GM12878 (cell line): Measurements from ENCODE around the gene CPHXL2. TPM values are rescaled to one million over a fixed set of nuclear protein-coding genes. Genes with fewer than 3 reads are reported as not detected.

ENCODE experiments used
- ATAC-seq: fragments of 200-7000 bp; cut with Tn5 transposase; 3 replicates; pipeline ENCODE4 v1.9.1; 2020; ENCODE audit warnings: mild to moderate bottlenecking, moderate library complexity
- BruUV-seq: library from RNA; stranded (reverse); fragments of 400-500 nt; replicated peaks from 2 replicates; lab custom pipeline; 2021; lab: Mats Ljungman, UMichigan
- CTCF ChIA-PET: fragments of 300-600 bp; sonication (Branson Sonifier 250); formaldehyde crosslinking; extraction: SDS; loops from one replicate; lab custom pipeline; 2021; ENCODE audit warnings: inconsistent platforms; lab: Yijun Ruan, JAX
- POLR2A ChIA-PET: fragments of 350-600 bp; formaldehyde crosslinking; extraction: SDS; loops from one replicate; lab custom pipeline; 2021; ENCODE audit warnings: inconsistent platforms; lab: Charles Lee
- RAD21 ChIA-PET: fragments of 300-600 bp; sonication (Branson Sonifier 250); formaldehyde crosslinking; loops from one replicate; lab custom pipeline; 2023; ENCODE audit warnings: antibody characterized with exemption; ENCODE audit not compliant: unreplicated experiment; lab: Charles Lee
- SMC1A ChIA-PET: fragments of 300-600 bp; sonication (Branson Sonifier 250); formaldehyde crosslinking; loops from one replicate; lab custom pipeline; 2023; ENCODE audit not compliant: unreplicated experiment, uncharacterized antibody; lab: Charles Lee
- DNase-seq: peaks from one replicate; pipeline ENCODE4 v3.0.0-alpha.2; 2011; ENCODE audit warnings: low read depth, low spot score
- FAIRE-seq: peaks from 3 replicates; lab custom pipeline; 2011; peaks lifted over from hg19 to GRCh38; lab: Jason Lieb, UNC
- H2AFZ ChIP-seq: 2 replicates; pipeline ENCODE4 v1.6.0; 2011; ENCODE audit warnings: low read depth, low read length, control low read depth; ENCODE audit not compliant: control insufficient read depth
- H3K27ac ChIP-seq: 2 replicates; pipeline ENCODE4 v1.5.1; 2011; ENCODE audit warnings: control low read depth; ENCODE audit not compliant: control insufficient read depth, insufficient read depth
- H3K27me3 ChIP-seq, 2 experiments: replicated peaks in 1 of 2; 2 replicates each; pipeline versions ENCODE4 v1.6.0 to v1.6.1; 2011; ENCODE audit warnings: low read length in 1 of 2; ENCODE audit not compliant: control insufficient read depth in 2 of 2, insufficient read depth in 2 of 2
- H3K36me3 ChIP-seq, 2 experiments: 2 replicates each; pipeline ENCODE4 v1.5.1; 2011; ENCODE audit warnings: low read length in 1 of 2; ENCODE audit not compliant: control insufficient read depth in 2 of 2, insufficient read depth in 2 of 2
- H3K4me1 ChIP-seq: 2 replicates; pipeline ENCODE4 v1.6.1; 2011; ENCODE audit warnings: mild to moderate bottlenecking, low read length, moderate library complexity, mixed read lengths; ENCODE audit not compliant: control insufficient read depth, insufficient read depth
- H3K4me2 ChIP-seq: 2 replicates; pipeline ENCODE4 v1.6.0; 2011; ENCODE audit warnings: control low read depth; ENCODE audit not compliant: control insufficient read depth, insufficient read depth
- H3K4me3 ChIP-seq: fragments of 200-600 bp; sonication (generic); 2 replicates; pipeline ENCODE4 v1.5.1; 2016
- H3K79me2 ChIP-seq: 2 replicates; pipeline ENCODE4 v1.6.0; 2011; ENCODE audit warnings: low read length; ENCODE audit not compliant: control insufficient read depth, insufficient read depth
- H3K9ac ChIP-seq: 2 replicates; pipeline ENCODE4 v1.8.0; 2011; ENCODE audit warnings: low read length, control low read depth, mixed read lengths; ENCODE audit not compliant: control insufficient read depth, insufficient read depth
- H3K9me3 ChIP-seq: replicated peaks from 3 replicates; pipeline ENCODE4 v1.5.1; 2011; ENCODE audit warnings: mild to moderate bottlenecking, low read length; ENCODE audit not compliant: control insufficient read depth, insufficient read depth
- H4K20me1 ChIP-seq: 2 replicates; pipeline ENCODE4 v1.6.0; 2011; ENCODE audit not compliant: control insufficient read depth, insufficient read depth
- ATF7 ChIP-seq: fragments of 450-650 bp; IDR thresholded peaks from 2 replicates; pipeline ENCODE4 v1.6.1; 2016; ENCODE audit warnings: low read depth, mild to moderate bottlenecking
- BHLHE40 ChIP-seq, 2 experiments: fragments of 450-650 bp in 1 of 2; IDR thresholded peaks; 2 replicates each; pipeline ENCODE4 v1.6.1; 2011 to 2017; ENCODE audit warnings: low read depth in 2 of 2, borderline replicate concordance in 1 of 2, improper control_type of control experiment in 1 of 2, low read length in 1 of 2, mild to moderate bottlenecking in 1 of 2
- CBFB ChIP-seq: IDR thresholded peaks from 2 replicates; pipeline ENCODE4 v1.6.1; 2016; ENCODE audit warnings: antibody characterized with exemption, low read depth
- GABPA ChIP-seq: IDR thresholded peaks from 2 replicates; pipeline ENCODE4 v1.6.1; 2014; ENCODE audit warnings: antibody characterized with exemption, low read depth, mild to moderate bottlenecking, inconsistent platforms
- HDAC6 ChIP-seq: fragments of 200-600 bp; sonication (generic); IDR thresholded peaks from one replicate; pipeline ENCODE4 v1.8.0; 2017; ENCODE audit warnings: antibody characterized with exemption; ENCODE audit not compliant: unreplicated experiment
- RBBP5 ChIP-seq: fragments of 200-600 bp; sonication (generic); conservative IDR thresholded peaks from 2 replicates; pipeline ENCODE4 v1.6.1; 2016
- RCOR1 ChIP-seq: conservative IDR thresholded peaks from 2 replicates; pipeline ENCODE4 v1.6.1; 2012; ENCODE audit warnings: low read depth, low read length, improper control_type of control experiment
- RUNX3 ChIP-seq: IDR thresholded peaks from 2 replicates; pipeline ENCODE4 v1.6.1; 2012; ENCODE audit warnings: low read length, inconsistent platforms
- SUZ12 ChIP-seq: fragments of 200-600 bp; sonication (generic); IDR thresholded peaks from one replicate; pipeline ENCODE4 v1.6.1; 2018; ENCODE audit warnings: antibody characterized with exemption, mild to moderate bottlenecking; ENCODE audit not compliant: unreplicated experiment
- TCF3 ChIP-seq: IDR thresholded peaks from 2 replicates; pipeline ENCODE4 v1.6.1; 2012; ENCODE audit warnings: low read depth, mild to moderate bottlenecking, low read length, borderline replicate concordance; ENCODE audit not compliant: insufficient read depth
- WGBS: methylation state at CpG from one replicate; pipeline ENCODE4 v1.1.6; 2016; ENCODE audit warnings: low lambda C conversion rate; ENCODE audit not compliant: insufficient replicate concordance, insufficient coverage; ENCODE audit errors: missing lambda C conversion rate; 5-methylcytosine and 5-hydroxymethylcytosine counted together
- in situ Hi-C: fragments of 300-500 bp; cut with MboI; formaldehyde crosslinking; loops from 9 replicates; pipeline ENCODE4 v1.14.3; 2018; ENCODE audit warnings: mixed read lengths
- intact Hi-C: fragments of 100-400 bp; cut with micrococcal nuclease; formaldehyde crosslinking; loops from one replicate; pipeline ENCODE4 v1.14.2; 2022; ENCODE audit not compliant: unreplicated experiment
- polyA plus RNA-seq, 11 experiments: library from polyadenylated mRNA; depleted of rRNA in 4 of 11; unstranded in 6 of 11; stranded (reverse) in 5 of 11; fragments of >200 nt; fragmentation: Nextera tagmentation in 4 of 11; fragmentation: Illumina TruSeq in 1 of 11; extraction: Ambion mirVana in 4 of 11; extraction: Trizol in 1 of 11; gene quantifications; 1 replicate in 1 of 11; 2 replicates in 10 of 11; pipeline versions ENCODE4 v1.2.1 to v1.2.3, GENCODE V29; 2011 to 2016; ENCODE audit warnings: inconsistent platforms in 2 of 11, missing spikeins in 2 of 11, low read depth in 1 of 11
- total RNA-seq, 4 experiments: library from RNA; depleted of rRNA in 3 of 4; stranded (reverse); fragments of >200 nt in 3 of 4; fragmentation: Illumina TruSeq in 1 of 4; extraction: Trizol in 1 of 4; gene quantifications; 2 replicates each; pipeline versions ENCODE4 v1.2.1 to v1.2.3, GENCODE V29; 2013 to 2021
- TF ChIP-seq, protein P1 (sequence below): fragments of 450-650 bp; IDR thresholded peaks from 2 replicates; pipeline ENCODE4 v1.6.1; 2017; ENCODE audit warnings: low read depth, mild to moderate bottlenecking, moderate library complexity
- TF ChIP-seq, protein P2 (sequence below): fragments of 150-350 bp; IDR thresholded peaks from 2 replicates; pipeline ENCODE4 v1.6.1; 2016; ENCODE audit warnings: low read depth, low read length

Gene CPHXL2
- total and polyA plus RNA-seq, 10 of the 15 experiments (the other 5 are each of a cell fraction or from before 2014, with no cell fraction given): not detected

DNA sequence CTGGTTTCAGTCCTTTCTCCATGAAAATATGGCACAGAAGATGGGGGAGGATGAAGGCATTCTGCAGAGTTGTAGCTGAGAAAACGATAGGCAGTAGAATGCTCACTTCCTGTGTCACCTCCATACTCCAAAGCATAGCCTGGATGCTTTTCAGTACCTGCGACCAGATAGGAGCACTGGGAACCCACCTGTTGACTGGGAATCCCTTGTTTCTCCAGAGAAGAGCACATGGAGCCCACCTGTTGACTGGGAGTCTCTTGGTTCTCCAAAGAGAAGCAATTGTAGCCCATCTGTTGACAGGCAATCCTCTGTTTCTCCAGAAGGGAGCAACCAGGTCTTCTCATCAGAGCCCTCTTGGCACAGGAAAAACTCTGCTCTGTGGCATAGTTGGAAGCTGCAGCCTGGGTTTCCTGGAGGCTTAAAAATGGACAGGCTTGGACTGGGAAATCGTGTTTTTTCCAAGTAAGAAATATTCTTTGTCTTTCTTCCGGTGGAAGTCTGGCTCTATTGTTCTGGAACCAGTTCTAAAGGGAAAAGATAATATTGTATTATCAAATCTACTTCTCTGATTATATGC lies 16.0 kb downstream of the CPHXL2 start:
- SMC1A ChIA-PET: no interaction called here
- no peak overlapping the region for H3K9ac ChIP-seq
- FAIRE-seq (no peak), ATAC-seq (no peak)
- CTCF ChIA-PET: interaction anchor here (1.2 kb wide), 2 partner anchors 11 to 12 kb away, joined by 3 read pairs; no protein-coding TSS in a partner anchor
- no peaks in the 10 kb centered on the region for H3K4me1 ChIP-seq
- H3K79me2 ChIP-seq: no peaks in the 10 kb centered on the region
- 71% methylated on average over 4 of the region's 4 CpGs for WGBS
- POLR2A ChIA-PET: no interaction called here
- no peak overlapping the region for H2AFZ ChIP-seq
- H3K27ac ChIP-seq: no peak overlapping the region
- in situ Hi-C loops: no loop called here
- H3K4me3 ChIP-seq: no peak overlapping the region
- TF ChIP-seq GABPA: no peak
- no peak for TF ChIP-seq ATF7
- TF ChIP-seq, protein P1, sequence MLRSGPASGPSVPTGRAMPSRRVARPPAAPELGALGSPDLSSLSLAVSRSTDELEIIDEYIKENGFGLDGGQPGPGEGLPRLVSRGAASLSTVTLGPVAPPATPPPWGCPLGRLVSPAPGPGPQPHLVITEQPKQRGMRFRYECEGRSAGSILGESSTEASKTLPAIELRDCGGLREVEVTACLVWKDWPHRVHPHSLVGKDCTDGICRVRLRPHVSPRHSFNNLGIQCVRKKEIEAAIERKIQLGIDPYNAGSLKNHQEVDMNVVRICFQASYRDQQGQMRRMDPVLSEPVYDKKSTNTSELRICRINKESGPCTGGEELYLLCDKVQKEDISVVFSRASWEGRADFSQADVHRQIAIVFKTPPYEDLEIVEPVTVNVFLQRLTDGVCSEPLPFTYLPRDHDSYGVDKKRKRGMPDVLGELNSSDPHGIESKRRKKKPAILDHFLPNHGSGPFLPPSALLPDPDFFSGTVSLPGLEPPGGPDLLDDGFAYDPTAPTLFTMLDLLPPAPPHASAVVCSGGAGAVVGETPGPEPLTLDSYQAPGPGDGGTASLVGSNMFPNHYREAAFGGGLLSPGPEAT: no peak
- TF ChIP-seq, all 136 proteins: peak for 0
- Histone ChIP-seq H4K20me1 (no peaks in the 10 kb centered on the region), H3K9me3 (no peaks in the 10 kb centered on the region; the same call in 2 of the 3 replicates), H3K4me2 (no peak overlapping the region), H3K27me3 (no peaks in the 10 kb centered on the region), H3K36me3 (peaks cover 8 to 21% of the 10 kb centered on the region in 2 experiments; a peak in 3 of 4 replicates)
- BruUV-seq: no TSS peak
- RAD21 ChIA-PET: no interaction called here
- intact Hi-C loops: no loop called here
- DNase-seq: no peak

DNA sequence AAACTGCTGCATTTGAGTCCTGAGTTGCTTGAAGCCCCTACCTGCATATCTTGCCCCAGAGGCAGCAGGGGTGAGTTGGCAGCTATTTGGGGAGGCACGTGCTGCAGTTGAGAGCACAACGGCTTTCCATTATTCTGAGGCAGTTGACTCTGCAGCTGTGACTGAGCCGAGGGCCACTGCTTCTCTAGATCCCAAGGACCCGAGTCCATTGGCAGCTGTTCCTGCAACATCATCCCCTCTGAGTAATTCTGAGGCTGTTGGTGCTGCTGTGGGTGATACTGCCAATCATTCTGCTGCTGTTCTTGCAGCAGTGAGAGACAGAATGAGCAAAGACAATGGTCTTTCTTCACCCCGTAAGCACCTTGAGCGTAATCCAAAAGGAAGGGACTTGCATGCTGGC lies 16.5 kb downstream of the CPHXL2 start:
- ChIA-PET SMC1A (interaction anchor here (1.2 kb wide), 1 partner anchor 104 kb away, joined by 4 read pairs; no protein-coding TSS in a partner anchor), POLR2A (interaction anchor here (1.2 kb wide), 1 partner anchor 10 kb away, joined by 3 read pairs; no protein-coding TSS in a partner anchor), RAD21 (no interaction called here), CTCF (interaction anchor here (1.0 to 1.2 kb wide), 2 partner anchors 12 to 103 kb away, joined by 3 read pairs; no protein-coding TSS in a partner anchor)
- no peak overlapping the region for H3K4me2 ChIP-seq
- H4K20me1 ChIP-seq: no peaks in the 10 kb centered on the region
- WGBS: 97% methylated on average over 6 of the region's 6 CpGs
- BruUV-seq: no TSS peak
- ATAC-seq: no peak
- intact Hi-C loops: no loop called here
- no peaks in the 10 kb centered on the region for H3K4me1 ChIP-seq
- no peaks in the 10 kb centered on the region; the same call in 2 of the 3 replicates for H3K9me3 ChIP-seq
- H2AFZ ChIP-seq: no peak overlapping the region
- no peaks in the 10 kb centered on the region for H3K27me3 ChIP-seq
- no peaks in the 10 kb centered on the region for H3K79me2 ChIP-seq
- H3K27ac ChIP-seq: no peak overlapping the region
- peaks cover 8 to 21% of the 10 kb centered on the region in 2 experiments; a peak in 3 of 4 replicates for H3K36me3 ChIP-seq
- in situ Hi-C loops: no loop called here
- H3K9ac ChIP-seq: no peak overlapping the region
- DNase-seq: no peak
- H3K4me3 ChIP-seq: no peak overlapping the region
- FAIRE-seq: no peak
- TF ChIP-seq, protein P2, sequence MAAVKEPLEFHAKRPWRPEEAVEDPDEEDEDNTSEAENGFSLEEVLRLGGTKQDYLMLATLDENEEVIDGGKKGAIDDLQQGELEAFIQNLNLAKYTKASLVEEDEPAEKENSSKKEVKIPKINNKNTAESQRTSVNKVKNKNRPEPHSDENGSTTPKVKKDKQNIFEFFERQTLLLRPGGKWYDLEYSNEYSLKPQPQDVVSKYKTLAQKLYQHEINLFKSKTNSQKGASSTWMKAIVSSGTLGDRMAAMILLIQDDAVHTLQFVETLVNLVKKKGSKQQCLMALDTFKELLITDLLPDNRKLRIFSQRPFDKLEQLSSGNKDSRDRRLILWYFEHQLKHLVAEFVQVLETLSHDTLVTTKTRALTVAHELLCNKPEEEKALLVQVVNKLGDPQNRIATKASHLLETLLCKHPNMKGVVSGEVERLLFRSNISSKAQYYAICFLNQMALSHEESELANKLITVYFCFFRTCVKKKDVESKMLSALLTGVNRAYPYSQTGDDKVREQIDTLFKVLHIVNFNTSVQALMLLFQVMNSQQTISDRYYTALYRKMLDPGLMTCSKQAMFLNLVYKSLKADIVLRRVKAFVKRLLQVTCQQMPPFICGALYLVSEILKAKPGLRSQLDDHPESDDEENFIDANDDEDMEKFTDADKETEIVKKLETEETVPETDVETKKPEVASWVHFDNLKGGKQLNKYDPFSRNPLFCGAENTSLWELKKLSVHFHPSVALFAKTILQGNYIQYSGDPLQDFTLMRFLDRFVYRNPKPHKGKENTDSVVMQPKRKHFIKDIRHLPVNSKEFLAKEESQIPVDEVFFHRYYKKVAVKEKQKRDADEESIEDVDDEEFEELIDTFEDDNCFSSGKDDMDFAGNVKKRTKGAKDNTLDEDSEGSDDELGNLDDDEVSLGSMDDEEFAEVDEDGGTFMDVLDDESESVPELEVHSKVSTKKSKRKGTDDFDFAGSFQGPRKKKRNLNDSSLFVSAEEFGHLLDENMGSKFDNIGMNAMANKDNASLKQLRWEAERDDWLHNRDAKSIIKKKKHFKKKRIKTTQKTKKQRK: no peak
- TF ChIP-seq RCOR1: no peak
- TF ChIP-seq CBFB: no peak
- no peak for TF ChIP-seq TCF3
- TF ChIP-seq RUNX3: no peak
- TF ChIP-seq SUZ12: no peak
- no peak for TF ChIP-seq BHLHE40 (IDR thresholded peaks at IDR 0.05; ENCODE audit: borderline replicate concordance in 1 of 2, low read depth in 2 of 2, low read length in 1 of 2)
- TF ChIP-seq RBBP5: no peak
- no peak for TF ChIP-seq HDAC6
